IMR-90 (cell line): Measurements from ENCODE around the gene RFX1. TPM values are rescaled to one million over a fixed set of nuclear protein-coding genes. Genes with fewer than 3 reads are reported as not detected.

ENCODE experiments used
- ATAC-seq: fragments of 200-7000 bp; cut with Tn5 transposase; 2 replicates; pipeline ENCODE4 v1.9.1; 2020; ENCODE audit warnings: low read depth, mild to moderate bottlenecking, moderate library complexity
- BruUV-seq: library from RNA; stranded (reverse); fragments of 400-500 nt; replicated peaks from 2 replicates; lab custom pipeline; 2021; lab: Mats Ljungman, UMichigan
- CTCF ChIA-PET: fragments of 300-600 bp; formaldehyde crosslinking; extraction: SDS; loops from one replicate; lab custom pipeline; 2021; ENCODE audit warnings: antibody characterized with exemption; lab: Yijun Ruan, JAX
- POLR2A ChIA-PET: fragments of 300-600 bp; sonication (Branson Sonifier 250); formaldehyde crosslinking; loops from one replicate; lab custom pipeline; 2022; ENCODE audit warnings: antibody characterized with exemption; ENCODE audit not compliant: unreplicated experiment; lab: Charles Lee
- DNase-seq: peaks from one replicate; pipeline ENCODE4 v3.0.0; 2013
- H2AFZ ChIP-seq: replicated peaks from 2 replicates; pipeline ENCODE3; 2013; ENCODE audit warnings: low read length, mild to moderate bottlenecking; ENCODE audit not compliant: poor library complexity
- H2AK5ac ChIP-seq: 2 replicates; pipeline ENCODE4 v1.6.1; 2013; ENCODE audit warnings: low read depth, low read length, inconsistent platforms
- H2AK9ac ChIP-seq: replicated peaks from 2 replicates; pipeline ENCODE3; 2013; ENCODE audit warnings: mild to moderate bottlenecking, low read depth, low read length, moderate library complexity; ENCODE audit not compliant: poor library complexity
- H2BK120ac ChIP-seq: 2 replicates; pipeline ENCODE4 v1.6.1; 2013; ENCODE audit warnings: low read depth, low read length, inconsistent platforms
- H2BK15ac ChIP-seq: 3 replicates; pipeline ENCODE4 v1.6.1; 2013; ENCODE audit warnings: low read depth, low read length, inconsistent platforms
- H2BK20ac ChIP-seq: 2 replicates; pipeline ENCODE4 v1.6.1; 2013; ENCODE audit warnings: low read depth, mild to moderate bottlenecking, inconsistent platforms, low read length, moderate library complexity
- H2BK5ac ChIP-seq: 2 replicates; pipeline ENCODE4 v1.6.1; 2013; ENCODE audit warnings: mild to moderate bottlenecking, low read depth, low read length, inconsistent platforms; ENCODE audit not compliant: poor library complexity, severe bottlenecking
- H3K14ac ChIP-seq: replicated peaks from 2 replicates; pipeline ENCODE4 v1.6.1; 2013; ENCODE audit warnings: low read depth, low read length, inconsistent platforms
- H3K18ac ChIP-seq: 2 replicates; pipeline ENCODE4 v1.6.1; 2013; ENCODE audit warnings: low read depth, low read length, control low read depth
- H3K23ac ChIP-seq: 2 replicates; pipeline ENCODE4 v1.6.1; 2013; ENCODE audit warnings: low read depth, low read length, inconsistent platforms
- H3K27ac ChIP-seq: 2 replicates; pipeline ENCODE4 v1.5.1; 2013; ENCODE audit warnings: mild to moderate bottlenecking, control low read depth, low read length; ENCODE audit not compliant: insufficient read depth
- H3K27me3 ChIP-seq: 2 replicates; pipeline ENCODE4 v1.6.1; 2013; ENCODE audit warnings: low read length; ENCODE audit not compliant: control insufficient read depth, insufficient read depth
- H3K36me3 ChIP-seq: 2 replicates; pipeline ENCODE4 v1.6.1; 2013; ENCODE audit warnings: low read length, mixed read lengths; ENCODE audit not compliant: control insufficient read depth, insufficient read depth
- H3K4ac ChIP-seq: 2 replicates; pipeline ENCODE4 v1.6.1; 2013; ENCODE audit warnings: low read depth, low read length, inconsistent platforms
- H3K4me1 ChIP-seq: 2 replicates; pipeline ENCODE4 v1.6.1; 2013; ENCODE audit warnings: low read length, mixed read lengths; ENCODE audit not compliant: control insufficient read depth, insufficient read depth
- H3K4me2 ChIP-seq: 2 replicates; pipeline ENCODE4 v1.6.1; 2013; ENCODE audit warnings: low read depth, mild to moderate bottlenecking, control low read depth, low read length, moderate library complexity
- H3K4me3 ChIP-seq: 2 replicates; pipeline ENCODE4 v1.5.1; 2013; ENCODE audit warnings: low read depth, mild to moderate bottlenecking, control low read depth, low read length, moderate library complexity; ENCODE audit not compliant: insufficient read depth
- H3K56ac ChIP-seq: 2 replicates; pipeline ENCODE4 v1.6.1; 2013; ENCODE audit warnings: low read length, inconsistent platforms; ENCODE audit not compliant: insufficient read depth; ENCODE audit errors: extremely low read depth
- H3K79me1 ChIP-seq, 2 experiments: 2 replicates each; pipeline ENCODE4 v1.6.1; 2013; ENCODE audit warnings: low read length in 2 of 2, inconsistent platforms in 1 of 2, low read depth in 1 of 2
- H3K9ac ChIP-seq: 2 replicates; pipeline ENCODE4 v1.6.1; 2013; ENCODE audit warnings: low read depth, low read length, control low read depth
- H3K9me1 ChIP-seq: 2 replicates; pipeline ENCODE4 v1.6.1; 2013; ENCODE audit warnings: low read length, inconsistent platforms; ENCODE audit not compliant: insufficient read depth
- H3K9me3 ChIP-seq: 2 replicates; pipeline ENCODE4 v1.6.1; 2013; ENCODE audit warnings: low read length; ENCODE audit not compliant: control insufficient read depth, insufficient read depth
- H4K20me1 ChIP-seq: 2 replicates; pipeline ENCODE4 v1.6.1; 2013; ENCODE audit warnings: low read length, inconsistent platforms; ENCODE audit not compliant: insufficient read depth
- H4K5ac ChIP-seq: 2 replicates; pipeline ENCODE4 v1.6.1; 2013; ENCODE audit warnings: mild to moderate bottlenecking, low read depth, low read length, control low read depth
- H4K8ac ChIP-seq, 2 experiments: 2 replicates each; pipeline ENCODE4 v1.6.1; 2013; ENCODE audit warnings: low read depth in 2 of 2, low read length in 2 of 2, control low read depth in 1 of 2, inconsistent platforms in 1 of 2
- H4K91ac ChIP-seq: 2 replicates; pipeline ENCODE4 v1.6.1; 2013; ENCODE audit warnings: low read depth, low read length, inconsistent platforms; ENCODE audit not compliant: insufficient read depth
- BHLHE40 ChIP-seq: fragments of 150-350 bp; IDR thresholded peaks from 2 replicates; pipeline ENCODE4 v1.6.1; 2016; ENCODE audit warnings: mild to moderate bottlenecking, low read depth, low read length
- FOS ChIP-seq: fragments of 150-350 bp; IDR thresholded peaks from 2 replicates; pipeline ENCODE4 v1.6.1; 2016; ENCODE audit warnings: low read depth, low read length
- MXI1 ChIP-seq: IDR thresholded peaks from 2 replicates; pipeline ENCODE4 v1.6.1; 2012; ENCODE audit warnings: low read depth, mild to moderate bottlenecking, low read length, moderate library complexity, borderline replicate concordance
- RFX5 ChIP-seq: IDR thresholded peaks from 2 replicates; pipeline ENCODE4 v1.8.0; 2012; ENCODE audit warnings: low read depth, mild to moderate bottlenecking, low read length, moderate library complexity
- SMC3 ChIP-seq: fragments of 150-350 bp; IDR thresholded peaks from 2 replicates; pipeline ENCODE4 v1.6.1; 2016; ENCODE audit warnings: low read depth, mild to moderate bottlenecking, antibody characterized with exemption, low read length, moderate library complexity
- WGBS, 2 experiments: methylation state at CpG; one replicate each; pipeline versions ENCODE4 v1.1.5 to v1.1.7; 2013; ENCODE audit warnings: missing lambda C conversion rate in 2 of 2; ENCODE audit not compliant: insufficient read length in 1 of 2; ENCODE audit errors: extremely low coverage in 2 of 2; 5-methylcytosine and 5-hydroxymethylcytosine counted together
- dilution Hi-C: fragments of 300-500 bp; cut with HindIII; formaldehyde crosslinking; loops from one replicate; pipeline ENCODE4 v1.14.3; 2018; ENCODE audit warnings: low sequenced_read_pairs; ENCODE audit not compliant: unreplicated experiment
- in situ Hi-C: fragments of 300-500 bp; cut with MboI; formaldehyde crosslinking; loops from 3 replicates; pipeline ENCODE4 v1.14.3; 2019; ENCODE audit warnings: low sequenced_read_pairs, inconsistent platforms, mixed read lengths
- intact Hi-C: fragments of 100-400 bp; cut with micrococcal nuclease; formaldehyde crosslinking; loops from 2 replicates; pipeline ENCODE4 v1.10.0; 2022
- polyA plus RNA-seq, 3 experiments: library from polyadenylated mRNA; depleted of rRNA; stranded (reverse); fragments of >200 nt; gene quantifications; 2 replicates each; pipeline ENCODE4 v1.2.3, GENCODE V29; 2012; ENCODE audit warnings: low replicate concordance in 1 of 3
- total RNA-seq: library from RNA; depleted of rRNA; stranded (reverse); fragments of >200 nt; gene quantifications from 2 replicates; pipeline ENCODE4 v1.2.3, GENCODE V29; 2012

RFX1 gene
- total and polyA plus RNA-seq, 2 of the 4 experiments (the other 2 are of a cell fraction): 0.36 to 3.1 TPM

DNA sequence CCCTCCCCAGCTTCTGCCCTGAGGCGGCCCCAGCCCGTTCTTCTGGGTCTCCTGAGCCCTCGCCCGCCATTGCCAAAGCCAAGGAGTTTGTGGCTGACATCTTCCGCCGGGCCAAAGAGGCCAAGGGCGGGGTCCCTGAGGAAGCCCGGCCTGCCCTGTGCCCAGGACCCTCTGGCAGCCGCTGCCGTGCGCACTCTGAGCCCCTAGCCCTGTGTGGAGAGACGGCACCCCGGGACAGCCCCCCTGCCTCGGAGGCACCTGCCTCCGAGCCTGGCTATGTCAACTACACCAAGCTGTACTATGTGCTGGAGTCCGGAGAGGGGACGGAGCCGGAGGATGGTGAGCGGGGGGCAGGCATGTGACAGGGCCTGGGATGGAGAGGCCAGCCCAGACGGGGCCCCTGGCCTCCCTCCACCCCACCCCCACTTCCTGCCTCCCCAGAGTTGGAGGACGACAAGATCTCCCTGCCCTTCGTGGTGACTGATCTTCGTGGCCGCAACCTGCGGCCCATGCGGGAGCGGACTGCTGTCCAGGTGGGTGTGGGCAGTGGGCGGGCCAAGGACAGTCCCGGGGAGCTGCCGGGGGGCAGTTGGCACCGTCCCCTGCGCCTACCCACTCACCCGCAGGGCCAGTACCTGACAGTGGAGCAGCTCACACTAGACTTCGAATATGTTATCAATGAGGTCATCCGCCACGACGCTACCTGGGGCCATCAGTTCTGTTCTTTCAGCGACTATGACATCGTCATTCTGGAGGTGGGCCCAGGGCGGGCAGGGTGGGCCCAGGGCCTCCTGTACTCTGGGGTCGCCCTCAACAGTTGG is 46.8 kb downstream of the RFX1 start:
- in situ Hi-C loops: no loop called here
- BruUV-seq: no TSS peak

More for the DNA sequence above, 46.8 kb downstream of the RFX1 start:
- H3K4me2 ChIP-seq: no peak overlapping the region
- DNase-seq (no peak), ATAC-seq (no peak)
- no peak overlapping the region for H3K4me3 ChIP-seq
- H3K56ac ChIP-seq: no peak overlapping the region
- H2AK9ac ChIP-seq: no peak overlapping the region
- peaks cover 6% of the 10 kb centered on the region for H3K4me1 ChIP-seq
- peaks cover 3 to 20% of the 10 kb centered on the region in 2 experiments; a peak in 3 of 4 replicates for H3K79me1 ChIP-seq
- H3K18ac ChIP-seq: no peak overlapping the region
- peaks cover 51% of the 10 kb centered on the region for H3K36me3 ChIP-seq
- no peak overlapping the region for H4K91ac ChIP-seq
- H2BK120ac ChIP-seq: no peak overlapping the region
- H3K14ac ChIP-seq: no peak overlapping the region
- 91% methylated on average over 24 of the region's 41 CpGs; no CpG with 5 or more reads in 1 of the 2 experiments for WGBS, 2 experiments
- no peak overlapping the region for H2AFZ ChIP-seq
- POLR2A ChIA-PET: interaction anchor here (0.6 kb wide), 1 partner anchor 36 kb away, joined by 3 read pairs; no protein-coding TSS in a partner anchor
- no peak overlapping the region for H2BK15ac ChIP-seq
- no peak overlapping the region for H3K23ac ChIP-seq
- H2BK5ac ChIP-seq: no peak overlapping the region
- no peak for TF ChIP-seq RFX5
- TF ChIP-seq FOS: no peak
- no peak for TF ChIP-seq SMC3
- TF ChIP-seq BHLHE40: no peak
- TF ChIP-seq MXI1: no peak
- intact Hi-C loops: no loop called here
- no peaks in the 10 kb centered on the region for H3K9me3 ChIP-seq
- no peaks in the 10 kb centered on the region for H3K9me1 ChIP-seq
- H4K5ac ChIP-seq: no peak overlapping the region
- H2AK5ac ChIP-seq: no peak overlapping the region
- CTCF ChIA-PET: no interaction called here
- H3K4ac ChIP-seq: no peak overlapping the region
- dilution Hi-C loops: no loop called here
- H4K20me1 ChIP-seq: peaks cover 2% of the 10 kb centered on the region
- no peak overlapping the region for H3K9ac ChIP-seq
- H4K8ac ChIP-seq: no peak overlapping the region
- H2BK20ac ChIP-seq: no peak overlapping the region
- no peaks in the 10 kb centered on the region for H3K27me3 ChIP-seq
- H3K27ac ChIP-seq: no peak overlapping the region
